Type B pancreatic cell (in vitro differentiated cells): Measurements from ENCODE around the gene GRIN2D. TPM values are rescaled to one million over a fixed set of nuclear protein-coding genes. Genes with fewer than 3 reads are reported as not detected.
"Not testable (repeated sequence)": the region's sequence is repeated elsewhere in the genome, so short reads cannot be mapped to it uniquely, and the experiment has no call there.

Experiments used
- DNase-seq: peaks from one replicate; pipeline ENCODE4 v3.0.0; 2021; ENCODE audit warnings: mixed read lengths; ENCODE audit not compliant: unreplicated experiment; ENCODE audit errors: extremely low spot score
- H3K27ac Mint-ChIP-seq: 2 replicates; pipeline ENCODE4 v1.8.0; 2021; ENCODE audit warnings: mild to moderate bottlenecking, mixed read lengths
- H3K27me3 Mint-ChIP-seq: 2 replicates; pipeline ENCODE4 v1.8.0; 2021; ENCODE audit warnings: mixed read lengths
- H3K36me3 Mint-ChIP-seq: 2 replicates; pipeline ENCODE4 v1.8.0; 2021; ENCODE audit warnings: mixed read lengths
- H3K4me1 Mint-ChIP-seq: one replicate; pipeline ENCODE4 v1.8.0; 2021; ENCODE audit warnings: mixed read lengths; ENCODE audit not compliant: unreplicated experiment
- H3K4me3 Mint-ChIP-seq: 2 replicates; pipeline ENCODE4 v1.8.0; 2021; ENCODE audit warnings: mild to moderate bottlenecking, mixed read lengths
- H3K9me3 Mint-ChIP-seq: 2 replicates; pipeline ENCODE4 v1.8.0; 2021; ENCODE audit warnings: mixed read lengths
- total RNA-seq: library from RNA; stranded (reverse); gene quantifications from 2 replicates; pipeline ENCODE4 v1.2.1, GENCODE V29; 2021; ENCODE audit warnings: low replicate concordance
- TF ChIP-seq, protein P1 (sequence below): fragments of 200-600 bp; sonication (generic); conservative IDR thresholded peaks from 2 replicates; pipeline ENCODE4 v1.5.0; 2021; ENCODE audit warnings: antibody characterized with exemption, mild to moderate bottlenecking

The GRIN2D gene
- total RNA-seq, 1 donor from 2014 or later = 0.58 TPM

DNA sequence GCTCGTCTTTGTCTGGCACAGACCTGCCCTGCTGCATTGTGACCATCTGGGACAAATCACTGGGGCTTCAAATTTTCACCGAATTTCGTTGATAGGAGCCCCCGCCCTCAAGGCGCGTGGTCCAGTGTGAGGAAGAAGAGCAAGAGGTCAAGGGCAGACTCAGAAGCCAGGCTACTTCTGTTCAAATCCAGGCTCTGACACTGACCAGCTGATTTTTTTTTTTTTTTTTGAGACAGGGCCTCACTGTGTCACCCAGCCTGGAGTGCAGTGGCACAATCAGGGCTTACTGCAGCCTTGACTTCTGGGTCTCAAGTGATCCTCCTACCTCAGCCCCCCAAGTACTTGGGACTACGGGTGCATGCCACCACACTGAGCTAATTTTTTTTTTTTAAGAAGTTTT lies 22.1 kb upstream of the GRIN2D start:
- Mint-ChIP-seq H3K9me3 (no peaks in the 10 kb centered on the region), H3K4me3 (no peak overlapping the region), H3K27ac (no peak overlapping the region)

DNA sequence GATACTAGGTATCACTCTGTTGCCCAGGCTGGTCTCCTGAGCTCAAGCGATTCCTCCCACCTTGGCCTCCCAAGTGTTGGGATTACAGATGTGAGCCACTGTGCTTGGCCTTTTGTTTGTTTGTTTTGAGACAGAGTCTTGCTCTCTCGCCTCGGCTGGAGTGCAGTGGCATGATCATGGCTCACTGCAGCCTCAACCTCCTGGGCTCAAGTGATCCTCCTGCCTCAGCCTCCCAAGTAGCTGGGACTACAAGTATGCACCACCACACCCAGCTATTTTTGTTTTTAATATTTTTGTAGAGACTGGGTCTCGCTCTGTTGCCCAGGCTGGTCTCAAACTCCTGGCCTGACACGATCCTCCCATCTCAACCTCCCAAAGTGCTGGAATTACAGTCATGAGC lies 21.7 kb upstream of the GRIN2D start:
- DNase-seq, H3K4me3 Mint-ChIP-seq, H3K36me3 Mint-ChIP-seq, H3K9me3 Mint-ChIP-seq, H3K27me3 Mint-ChIP-seq, H3K27ac Mint-ChIP-seq: not testable (repeated sequence)
- peaks cover 20% of the 10 kb centered on the region for H3K4me1 Mint-ChIP-seq

More for the DNA sequence above, 22.1 kb upstream of the GRIN2D start:
- no peaks in the 10 kb centered on the region for H3K27me3 Mint-ChIP-seq
- TF ChIP-seq, protein P1, sequence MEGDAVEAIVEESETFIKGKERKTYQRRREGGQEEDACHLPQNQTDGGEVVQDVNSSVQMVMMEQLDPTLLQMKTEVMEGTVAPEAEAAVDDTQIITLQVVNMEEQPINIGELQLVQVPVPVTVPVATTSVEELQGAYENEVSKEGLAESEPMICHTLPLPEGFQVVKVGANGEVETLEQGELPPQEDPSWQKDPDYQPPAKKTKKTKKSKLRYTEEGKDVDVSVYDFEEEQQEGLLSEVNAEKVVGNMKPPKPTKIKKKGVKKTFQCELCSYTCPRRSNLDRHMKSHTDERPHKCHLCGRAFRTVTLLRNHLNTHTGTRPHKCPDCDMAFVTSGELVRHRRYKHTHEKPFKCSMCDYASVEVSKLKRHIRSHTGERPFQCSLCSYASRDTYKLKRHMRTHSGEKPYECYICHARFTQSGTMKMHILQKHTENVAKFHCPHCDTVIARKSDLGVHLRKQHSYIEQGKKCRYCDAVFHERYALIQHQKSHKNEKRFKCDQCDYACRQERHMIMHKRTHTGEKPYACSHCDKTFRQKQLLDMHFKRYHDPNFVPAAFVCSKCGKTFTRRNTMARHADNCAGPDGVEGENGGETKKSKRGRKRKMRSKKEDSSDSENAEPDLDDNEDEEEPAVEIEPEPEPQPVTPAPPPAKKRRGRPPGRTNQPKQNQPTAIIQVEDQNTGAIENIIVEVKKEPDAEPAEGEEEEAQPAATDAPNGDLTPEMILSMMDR = no peak
- no peaks in the 10 kb centered on the region for H3K36me3 Mint-ChIP-seq
- H3K4me1 Mint-ChIP-seq = peaks cover 20% of the 10 kb centered on the region
- DNase-seq = no peak

DNA sequence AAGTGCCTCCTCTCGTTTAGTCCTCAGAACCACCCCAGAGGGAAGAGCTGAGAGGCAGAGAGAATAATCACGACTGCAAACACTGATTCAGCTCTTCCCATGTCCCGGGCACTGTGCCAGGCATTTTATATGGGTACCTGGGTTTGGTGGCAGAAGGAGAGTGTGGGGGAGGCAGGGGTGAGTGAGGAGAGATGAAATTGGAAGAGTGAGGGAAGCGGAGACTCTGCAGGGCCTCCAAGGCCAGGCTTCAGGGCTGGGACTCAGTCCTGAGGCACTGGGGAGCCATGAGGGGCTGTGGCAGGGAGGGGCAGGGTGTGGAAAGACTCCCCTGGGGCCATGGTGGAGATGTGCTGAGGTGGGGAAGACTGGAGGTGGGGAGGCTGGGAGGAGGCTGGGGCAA lies 20.6 kb upstream of the GRIN2D start:
- Mint-ChIP-seq H3K4me1 (peaks cover 20% of the 10 kb centered on the region), H3K27ac (no peak overlapping the region), H3K9me3 (no peaks in the 10 kb centered on the region), H3K27me3 (no peaks in the 10 kb centered on the region), H3K4me3 (no peak overlapping the region), H3K36me3 (no peaks in the 10 kb centered on the region)
- TF ChIP-seq, protein P1 = no peak
- no peak for DNase-seq

DNA sequence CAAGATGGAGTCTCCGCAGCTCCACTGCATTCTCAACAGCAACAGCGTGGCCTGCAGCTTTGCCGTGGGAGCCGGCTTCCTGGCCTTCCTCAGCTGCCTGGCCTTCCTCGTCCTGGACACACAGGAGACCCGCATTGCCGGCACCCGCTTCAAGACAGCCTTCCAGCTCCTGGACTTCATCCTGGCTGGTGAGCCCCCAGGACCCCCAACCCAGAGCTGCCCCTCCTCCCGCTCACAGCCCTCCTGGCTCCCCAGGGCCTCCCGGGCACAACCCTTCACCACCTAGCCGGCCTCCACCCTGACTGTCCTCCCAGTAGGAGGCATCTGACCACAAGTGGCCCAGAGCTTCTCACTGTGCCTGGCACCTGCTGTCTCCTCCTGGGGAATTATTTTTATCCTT lies 19.9 kb upstream of the GRIN2D start:
- no peak overlapping the region for H3K4me3 Mint-ChIP-seq
- no peak for DNase-seq
- H3K36me3 Mint-ChIP-seq = no peaks in the 10 kb centered on the region
- peaks cover 20% of the 10 kb centered on the region for H3K4me1 Mint-ChIP-seq
- TF ChIP-seq, protein P1 = no peak
- no peaks in the 10 kb centered on the region for H3K9me3 Mint-ChIP-seq
- no peaks in the 10 kb centered on the region for H3K27me3 Mint-ChIP-seq
- H3K27ac Mint-ChIP-seq = no peak overlapping the region

DNA sequence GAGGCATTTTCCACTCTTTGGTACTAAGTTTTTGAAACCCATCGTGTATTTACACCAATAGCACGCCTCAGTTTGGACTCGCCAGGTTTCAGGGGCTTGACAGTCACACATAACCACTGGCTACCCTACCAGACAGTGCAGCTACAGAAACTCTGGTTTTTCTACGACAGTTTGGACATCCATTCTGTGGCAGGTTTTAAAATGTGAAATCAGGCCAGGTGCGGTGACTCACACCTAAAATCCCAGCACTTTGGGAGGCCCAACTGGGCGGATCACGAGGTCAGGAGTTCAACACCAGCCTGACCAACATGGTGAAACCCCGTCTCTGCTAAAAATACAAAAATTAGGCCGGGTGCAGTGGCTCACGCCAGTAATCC lies 15.3 kb upstream of the GRIN2D start:
- no peaks in the 10 kb centered on the region for H3K27me3 Mint-ChIP-seq
- no peaks in the 10 kb centered on the region for H3K4me1 Mint-ChIP-seq
- TF ChIP-seq, protein P1 = no peak

DNA sequence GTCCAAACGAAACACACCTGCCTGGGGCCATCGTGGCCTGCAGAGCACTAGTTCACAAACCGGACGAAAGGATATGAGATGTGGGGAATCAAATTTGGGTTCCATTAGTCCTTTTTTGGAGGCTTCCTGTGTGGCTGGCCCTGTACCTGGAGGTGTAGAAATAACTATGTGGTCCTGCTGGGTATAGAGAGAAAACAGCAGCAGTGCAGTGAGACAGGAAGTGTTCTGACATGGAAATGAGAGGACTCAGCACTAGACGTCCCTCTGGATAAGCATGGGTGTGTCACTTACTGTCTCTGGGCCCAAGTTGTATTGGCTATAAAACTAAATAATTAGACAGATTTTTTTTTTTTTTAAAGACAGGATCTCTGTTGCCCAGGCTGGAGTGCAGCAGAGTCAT lies 14.4 kb upstream of the GRIN2D start:
- DNase-seq = no peak
- peaks cover 9% of the 10 kb centered on the region for H3K36me3 Mint-ChIP-seq
- TF ChIP-seq, protein P1 = no peak
- no peak overlapping the region for H3K27ac Mint-ChIP-seq
- no peaks in the 10 kb centered on the region for H3K9me3 Mint-ChIP-seq
- no peaks in the 10 kb centered on the region for H3K27me3 Mint-ChIP-seq
- H3K4me1 Mint-ChIP-seq = no peaks in the 10 kb centered on the region
- H3K4me3 Mint-ChIP-seq = no peak overlapping the region

More for the DNA sequence above, 15.3 kb upstream of the GRIN2D start:
- Mint-ChIP-seq H3K27ac (no peak overlapping the region), H3K4me3 (no peak overlapping the region), H3K9me3 (no peaks in the 10 kb centered on the region), H3K36me3 (peaks cover 5% of the 10 kb centered on the region)
- DNase-seq = no peak
